Measurements from ENCODE around the gene IGF1R.

DNA sequence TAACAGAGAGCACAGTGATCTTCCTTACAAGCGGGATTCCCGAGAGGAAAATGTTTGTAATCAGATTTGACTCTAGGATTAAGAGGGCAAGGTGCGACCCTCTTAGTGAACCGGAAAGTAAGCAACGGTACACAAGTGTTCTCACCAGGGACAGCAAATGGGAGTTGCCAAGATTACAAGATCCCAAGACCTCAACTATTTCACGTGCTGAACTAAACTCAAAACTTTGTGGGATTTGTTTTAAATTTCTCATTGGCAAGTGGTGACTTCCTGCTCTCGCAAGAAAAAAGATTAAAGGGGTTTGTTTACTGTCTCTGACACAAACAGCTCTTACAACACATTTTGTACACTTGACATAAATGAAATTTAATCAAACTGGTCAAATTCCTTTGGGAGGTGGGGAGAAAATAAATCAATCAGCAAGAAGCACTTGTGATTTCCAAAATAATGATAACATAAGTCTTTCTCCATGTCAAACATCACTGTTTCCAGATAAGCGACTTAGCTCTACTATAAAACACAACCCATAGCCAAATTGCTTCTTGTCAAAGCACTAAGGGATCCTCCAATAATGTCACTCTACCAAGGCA, 361.5 kb downstream of the IGF1R start:
- TF ChIP-seq, protein P1, sequence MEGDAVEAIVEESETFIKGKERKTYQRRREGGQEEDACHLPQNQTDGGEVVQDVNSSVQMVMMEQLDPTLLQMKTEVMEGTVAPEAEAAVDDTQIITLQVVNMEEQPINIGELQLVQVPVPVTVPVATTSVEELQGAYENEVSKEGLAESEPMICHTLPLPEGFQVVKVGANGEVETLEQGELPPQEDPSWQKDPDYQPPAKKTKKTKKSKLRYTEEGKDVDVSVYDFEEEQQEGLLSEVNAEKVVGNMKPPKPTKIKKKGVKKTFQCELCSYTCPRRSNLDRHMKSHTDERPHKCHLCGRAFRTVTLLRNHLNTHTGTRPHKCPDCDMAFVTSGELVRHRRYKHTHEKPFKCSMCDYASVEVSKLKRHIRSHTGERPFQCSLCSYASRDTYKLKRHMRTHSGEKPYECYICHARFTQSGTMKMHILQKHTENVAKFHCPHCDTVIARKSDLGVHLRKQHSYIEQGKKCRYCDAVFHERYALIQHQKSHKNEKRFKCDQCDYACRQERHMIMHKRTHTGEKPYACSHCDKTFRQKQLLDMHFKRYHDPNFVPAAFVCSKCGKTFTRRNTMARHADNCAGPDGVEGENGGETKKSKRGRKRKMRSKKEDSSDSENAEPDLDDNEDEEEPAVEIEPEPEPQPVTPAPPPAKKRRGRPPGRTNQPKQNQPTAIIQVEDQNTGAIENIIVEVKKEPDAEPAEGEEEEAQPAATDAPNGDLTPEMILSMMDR (IDR thresholded peaks at IDR 0.05), result no peak
- TF ChIP-seq POLR2A (IDR thresholded peaks at IDR 0.05) (no peak), EP300 (IDR thresholded peaks at IDR 0.05) (no peak), POLR2AphosphoS5 (IDR thresholded peaks at IDR 0.05) (no peak)

Measured in suprapubic skin (tissue), 4 donors.